Loucy (cell line): ENCODE measurements around the gene HSCB.

ENCODE experiments used
- EZH2phosphoT487 ChIP-seq: fragments of 200-600 bp; IDR thresholded peaks from 2 replicates; pipeline ENCODE4 v1.6.1; 2018; ENCODE audit warnings: antibody characterized with exemption, mild to moderate bottlenecking, moderate library complexity, borderline replicate concordance
- TF ChIP-seq, protein P1 (sequence below): fragments of 200-600 bp; sonication (generic); conservative IDR thresholded peaks from 2 replicates; pipeline ENCODE4 v1.5.1; 2014; ENCODE audit warnings: mild to moderate bottlenecking, antibody characterized with exemption, low read length

DNA sequence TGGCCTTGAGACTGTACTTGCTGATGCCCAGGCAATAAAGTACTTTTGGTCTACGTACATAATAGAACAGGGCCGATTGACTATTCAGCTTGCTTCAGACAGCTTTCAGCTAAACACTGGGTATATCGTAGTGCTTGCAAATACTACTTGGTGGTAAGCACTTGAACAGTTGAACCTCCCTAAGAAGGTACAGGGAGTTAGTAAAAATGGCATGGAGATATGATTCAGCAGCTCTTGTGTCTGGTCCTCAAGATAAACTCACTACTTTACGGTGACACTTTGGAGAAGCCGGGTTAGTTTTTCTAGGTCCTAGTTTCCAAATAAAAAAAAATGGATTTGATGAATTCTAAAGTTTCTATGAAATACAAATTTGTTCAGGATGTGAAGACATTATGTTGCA, 38.0 kb downstream of the HSCB start:
- TF ChIP-seq, protein P1, sequence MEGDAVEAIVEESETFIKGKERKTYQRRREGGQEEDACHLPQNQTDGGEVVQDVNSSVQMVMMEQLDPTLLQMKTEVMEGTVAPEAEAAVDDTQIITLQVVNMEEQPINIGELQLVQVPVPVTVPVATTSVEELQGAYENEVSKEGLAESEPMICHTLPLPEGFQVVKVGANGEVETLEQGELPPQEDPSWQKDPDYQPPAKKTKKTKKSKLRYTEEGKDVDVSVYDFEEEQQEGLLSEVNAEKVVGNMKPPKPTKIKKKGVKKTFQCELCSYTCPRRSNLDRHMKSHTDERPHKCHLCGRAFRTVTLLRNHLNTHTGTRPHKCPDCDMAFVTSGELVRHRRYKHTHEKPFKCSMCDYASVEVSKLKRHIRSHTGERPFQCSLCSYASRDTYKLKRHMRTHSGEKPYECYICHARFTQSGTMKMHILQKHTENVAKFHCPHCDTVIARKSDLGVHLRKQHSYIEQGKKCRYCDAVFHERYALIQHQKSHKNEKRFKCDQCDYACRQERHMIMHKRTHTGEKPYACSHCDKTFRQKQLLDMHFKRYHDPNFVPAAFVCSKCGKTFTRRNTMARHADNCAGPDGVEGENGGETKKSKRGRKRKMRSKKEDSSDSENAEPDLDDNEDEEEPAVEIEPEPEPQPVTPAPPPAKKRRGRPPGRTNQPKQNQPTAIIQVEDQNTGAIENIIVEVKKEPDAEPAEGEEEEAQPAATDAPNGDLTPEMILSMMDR = no peak
- TF ChIP-seq EZH2phosphoT487 = no peak
